ENCODE data around the gene ELMOD3. TPM values are rescaled to one million over a fixed set of nuclear protein-coding genes. Genes with fewer than 3 reads are reported as not detected.

Gene ELMOD3
- polyA plus RNA-seq, 1 of the 3 experiments (the other 2 are of a cell fraction): 15.4 TPM

- Histone ChIP-seq H3K9me3 (no peaks in the 10 kb centered on the region), H3K4me3 (ENCODE audit: low read depth in 2 of 2, low read length in 1 of 2) (no peak overlapping the region), H3K27ac (ENCODE audit: low read depth in 2 of 2, low read length in 1 of 2) (no peak overlapping the region), H3K27me3 (ENCODE audit: insufficient read depth) (no peaks in the 10 kb centered on the region), H3K4me1 (ENCODE audit: control insufficient read depth in 1 of 2, insufficient read depth in 2 of 2, low read depth in 1 of 2, low read length in 1 of 2) (peaks cover 5 to 10% of the 10 kb centered on the region in 2 experiments; a peak in 2 of 4 replicates), H3K4me2 (no peak overlapping the region), H2AFZ (ENCODE audit: low read depth) (no peak overlapping the region), H3F3A (replicated peaks; ENCODE audit: insufficient read depth) (no peaks in the 10 kb centered on the region), H3K79me2 (ENCODE audit: insufficient read depth) (peaks cover 63% of the 10 kb centered on the region), H4K20me1 (ENCODE audit: insufficient read depth) (no peaks in the 10 kb centered on the region), H3K36me3 (replicated peaks in 1 of 2; ENCODE audit: control insufficient read depth in 1 of 2, insufficient read depth in 2 of 2, low read length in 1 of 2) (peaks cover 13 to 22% of the 10 kb centered on the region in 2 experiments), H3K9me2 (no peaks in the 10 kb centered on the region), H3K9ac (no peak overlapping the region)
- POLR2A ChIA-PET: no interaction called here
- no peak for DNase-seq
- CTCF ChIA-PET: interaction anchor here (1.4 kb wide), 1 partner anchor 14 kb away, joined by 4 read pairs; no protein-coding TSS in a partner anchor
- WGBS (ENCODE audit: low lambda C conversion rate): 96% methylated on average over 2 of the region's 2 CpGs
- TF ChIP-seq TAF1 (IDR thresholded peaks at IDR 0.05; ENCODE audit: borderline replicate concordance, low read depth, low read length): no peak
- TF ChIP-seq MEF2A (IDR thresholded peaks at IDR 0.05; ENCODE audit: borderline replicate concordance, low read depth): no peak
- TF ChIP-seq REST (IDR thresholded peaks at IDR 0.05; ENCODE audit: low read depth, low read length): no peak
- TF ChIP-seq RCOR1 (IDR thresholded peaks at IDR 0.05; ENCODE audit: low read length): no peak
- TF ChIP-seq ZBTB33 (IDR thresholded peaks at IDR 0.05; ENCODE audit: borderline replicate concordance, low read depth): no peak
- no peak for TF ChIP-seq IRF3 (IDR thresholded peaks at IDR 0.05; ENCODE audit: low read depth, low read length)
- no peak for TF ChIP-seq TCF12 (IDR thresholded peaks at IDR 0.05)
- TF ChIP-seq CHD2 (IDR thresholded peaks at IDR 0.05; ENCODE audit: low read length, partially characterized antibody): no peak
- TF ChIP-seq PBX3 (IDR thresholded peaks at IDR 0.05): no peak
- no peak for TF ChIP-seq USF1 (IDR thresholded peaks at IDR 0.05; ENCODE audit: borderline replicate concordance, low read depth)
- TF ChIP-seq RAD21 (IDR thresholded peaks at IDR 0.05; ENCODE audit: low read length): no peak
- no peak for TF ChIP-seq FOSL2 (IDR thresholded peaks at IDR 0.05; ENCODE audit: borderline replicate concordance, low read depth)
- TF ChIP-seq NRF1 (IDR thresholded peaks at IDR 0.05; ENCODE audit: low read depth, low read length): no peak
- no peak for TF ChIP-seq TEAD4 (IDR thresholded peaks at IDR 0.05; ENCODE audit: borderline replicate concordance, insufficient read depth)
- no peak for TF ChIP-seq MAX (IDR thresholded peaks at IDR 0.05; ENCODE audit: low read depth)
- no peak for TF ChIP-seq JUND (IDR thresholded peaks at IDR 0.05)
- no peak for TF ChIP-seq SIN3A (IDR thresholded peaks at IDR 0.05; ENCODE audit: borderline replicate concordance, low read depth, low read length)
These were observed 1.6 kb downstream of the ELMOD3 start for GRCh38 chr2:85356186-85356585.
